GM12872 (cell line): ENCODE measurements around the gene CRIP1.
A peak's percentile ranks its signal among the peaks of the same experiment; 100 is the strongest.

Source experiments
- TF ChIP-seq, protein P1 (sequence below): IDR thresholded peaks from 3 replicates; pipeline ENCODE4 v1.5.1; 2011; ENCODE audit warnings: low read depth, mild to moderate bottlenecking, low read length, moderate library complexity; ENCODE audit not compliant: insufficient read depth

CRIP1 gene

DNA sequence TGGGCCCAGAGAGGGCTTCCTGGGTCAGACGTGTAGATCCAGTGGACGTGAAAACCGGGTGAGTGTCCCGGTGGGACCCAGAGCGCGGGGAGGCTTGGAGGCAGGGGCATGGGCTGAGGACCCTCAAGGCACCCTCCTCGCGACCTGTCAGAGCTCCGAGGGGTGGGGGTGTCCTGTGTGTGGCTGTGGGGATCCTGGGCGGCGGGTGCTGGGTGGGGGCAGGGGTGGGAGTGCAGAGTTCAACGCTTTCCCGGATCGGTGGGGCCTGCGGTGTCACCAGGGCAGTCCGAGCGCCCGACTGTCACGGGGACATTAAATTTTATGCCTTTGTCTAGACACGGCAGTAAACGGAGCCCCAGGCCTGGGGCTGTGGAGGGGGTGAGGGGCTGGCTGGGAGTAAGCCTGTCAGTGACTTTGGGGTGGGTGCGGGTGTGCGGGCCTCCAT, 40.7 kb downstream of the CRIP1 start:
- TF ChIP-seq, protein P1, sequence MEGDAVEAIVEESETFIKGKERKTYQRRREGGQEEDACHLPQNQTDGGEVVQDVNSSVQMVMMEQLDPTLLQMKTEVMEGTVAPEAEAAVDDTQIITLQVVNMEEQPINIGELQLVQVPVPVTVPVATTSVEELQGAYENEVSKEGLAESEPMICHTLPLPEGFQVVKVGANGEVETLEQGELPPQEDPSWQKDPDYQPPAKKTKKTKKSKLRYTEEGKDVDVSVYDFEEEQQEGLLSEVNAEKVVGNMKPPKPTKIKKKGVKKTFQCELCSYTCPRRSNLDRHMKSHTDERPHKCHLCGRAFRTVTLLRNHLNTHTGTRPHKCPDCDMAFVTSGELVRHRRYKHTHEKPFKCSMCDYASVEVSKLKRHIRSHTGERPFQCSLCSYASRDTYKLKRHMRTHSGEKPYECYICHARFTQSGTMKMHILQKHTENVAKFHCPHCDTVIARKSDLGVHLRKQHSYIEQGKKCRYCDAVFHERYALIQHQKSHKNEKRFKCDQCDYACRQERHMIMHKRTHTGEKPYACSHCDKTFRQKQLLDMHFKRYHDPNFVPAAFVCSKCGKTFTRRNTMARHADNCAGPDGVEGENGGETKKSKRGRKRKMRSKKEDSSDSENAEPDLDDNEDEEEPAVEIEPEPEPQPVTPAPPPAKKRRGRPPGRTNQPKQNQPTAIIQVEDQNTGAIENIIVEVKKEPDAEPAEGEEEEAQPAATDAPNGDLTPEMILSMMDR: no peak

DNA sequence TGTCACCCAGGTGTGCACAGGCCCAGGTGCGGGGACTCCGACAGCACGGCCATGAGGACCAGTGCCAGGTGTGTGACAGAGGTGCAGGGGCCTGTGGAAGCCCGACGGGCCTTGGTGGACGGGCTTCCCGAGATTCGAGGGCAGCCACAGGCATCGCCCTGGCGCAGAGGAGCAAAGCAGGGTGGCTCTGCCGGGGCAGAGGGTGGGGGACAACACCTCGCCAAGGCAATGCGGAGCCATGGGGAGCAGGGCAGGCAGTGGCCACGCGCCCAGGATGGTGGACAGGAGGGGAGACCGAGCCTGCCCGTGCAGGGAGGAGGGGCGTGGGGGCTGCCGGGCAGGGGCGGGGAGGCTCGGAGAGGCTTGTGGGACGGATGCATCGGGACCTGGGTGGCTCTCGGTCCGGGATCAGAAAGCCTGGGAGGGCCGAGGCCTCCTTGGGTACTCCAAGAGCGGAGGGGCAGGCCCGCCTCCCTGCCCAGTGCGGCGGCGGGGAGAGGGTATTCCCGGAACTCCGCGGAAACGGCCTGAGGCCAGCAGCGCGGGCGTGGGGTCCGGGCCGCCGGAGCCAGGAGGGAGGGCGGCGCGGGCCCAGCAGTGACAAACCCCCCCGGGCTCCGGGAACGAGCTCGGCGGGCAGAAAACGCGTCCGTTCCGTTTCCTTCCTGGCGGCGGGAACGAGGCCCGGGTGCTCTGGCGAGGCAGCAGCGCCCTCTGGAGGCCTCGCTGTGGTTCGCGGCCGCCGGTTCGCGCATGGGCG, 41.3 kb downstream of the CRIP1 start:
- TF ChIP-seq, protein P1: peak; percentile 85

DNA sequence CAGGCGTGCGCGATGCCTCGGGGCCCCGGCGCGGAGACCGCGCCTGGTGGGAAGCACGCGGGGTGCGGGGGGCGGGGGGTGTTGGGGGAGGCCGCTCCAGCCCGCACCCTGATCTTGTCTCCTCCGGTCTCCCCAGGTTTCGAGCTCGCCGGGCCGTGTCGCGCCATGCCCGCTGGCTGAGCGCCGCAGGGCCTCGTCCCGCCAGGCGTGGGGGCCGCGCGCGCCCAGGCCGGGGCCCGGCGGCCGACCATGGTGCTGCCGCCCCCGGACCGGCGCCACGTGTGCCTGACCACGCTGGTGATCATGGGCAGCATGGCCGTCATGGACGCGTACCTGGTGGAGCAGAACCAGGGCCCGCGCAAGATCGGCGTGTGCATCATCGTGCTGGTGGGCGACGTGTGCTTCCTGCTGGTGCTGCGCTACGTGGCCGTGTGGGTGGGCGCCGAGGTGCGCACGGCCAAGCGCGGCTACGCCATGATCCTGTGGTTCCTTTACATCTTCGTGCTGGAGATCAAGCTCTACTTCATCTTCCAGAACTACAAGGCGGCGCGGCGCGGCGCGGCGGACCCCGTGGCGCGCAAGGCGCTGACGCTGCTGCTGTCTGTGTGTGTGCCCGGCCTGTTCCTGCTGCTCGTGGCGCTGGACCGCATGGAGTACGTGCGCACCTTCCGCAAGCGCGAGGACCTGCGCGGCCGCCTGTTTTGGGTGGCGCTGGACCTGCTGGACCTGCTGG, 42.1 kb downstream of the CRIP1 start:
- TF ChIP-seq, protein P1: no peak

DNA sequence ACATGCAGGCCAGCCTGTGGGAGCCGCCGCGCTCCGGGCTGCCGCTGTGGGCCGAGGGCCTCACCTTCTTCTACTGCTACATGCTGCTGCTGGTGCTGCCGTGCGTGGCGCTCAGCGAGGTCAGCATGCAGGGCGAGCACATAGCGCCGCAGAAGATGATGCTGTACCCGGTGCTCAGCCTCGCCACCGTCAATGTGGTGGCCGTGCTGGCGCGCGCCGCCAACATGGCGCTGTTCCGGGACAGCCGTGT, 42.6 kb downstream of the CRIP1 start:
- TF ChIP-seq, protein P1: no peak

DNA sequence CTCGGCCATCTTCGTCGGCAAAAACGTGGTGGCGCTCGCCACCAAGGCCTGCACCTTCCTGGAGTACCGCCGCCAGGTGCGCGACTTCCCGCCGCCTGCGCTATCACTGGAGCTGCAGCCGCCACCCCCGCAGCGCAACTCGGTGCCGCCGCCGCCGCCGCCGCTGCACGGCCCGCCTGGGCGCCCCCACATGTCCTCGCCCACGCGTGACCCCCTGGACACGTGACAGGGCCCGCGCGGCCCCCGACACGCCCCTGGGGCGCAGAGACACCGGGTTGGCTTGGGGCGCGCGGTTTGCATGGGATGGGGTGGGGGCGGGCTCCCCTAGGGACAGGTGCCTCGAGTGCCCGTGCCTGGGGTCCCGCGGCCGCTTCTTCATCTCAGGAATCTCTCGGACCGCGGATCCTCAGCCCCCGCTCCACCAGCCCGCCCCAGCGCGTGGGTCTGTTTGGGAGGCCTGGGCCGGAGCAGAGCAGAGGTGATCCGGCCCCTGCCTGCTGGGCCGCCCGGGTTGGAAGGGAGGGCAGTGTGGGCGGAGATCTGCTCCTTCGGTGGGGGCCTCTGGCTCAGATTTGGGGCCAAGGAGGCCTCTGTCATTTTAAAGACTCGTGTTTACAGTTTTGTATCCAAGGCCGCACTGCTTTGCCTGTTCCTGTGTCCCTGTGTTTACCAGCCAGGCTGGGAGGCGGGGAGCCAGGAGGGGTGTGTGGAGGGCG, 43.0 kb downstream of the CRIP1 start:
- TF ChIP-seq, protein P1: no peak

DNA sequence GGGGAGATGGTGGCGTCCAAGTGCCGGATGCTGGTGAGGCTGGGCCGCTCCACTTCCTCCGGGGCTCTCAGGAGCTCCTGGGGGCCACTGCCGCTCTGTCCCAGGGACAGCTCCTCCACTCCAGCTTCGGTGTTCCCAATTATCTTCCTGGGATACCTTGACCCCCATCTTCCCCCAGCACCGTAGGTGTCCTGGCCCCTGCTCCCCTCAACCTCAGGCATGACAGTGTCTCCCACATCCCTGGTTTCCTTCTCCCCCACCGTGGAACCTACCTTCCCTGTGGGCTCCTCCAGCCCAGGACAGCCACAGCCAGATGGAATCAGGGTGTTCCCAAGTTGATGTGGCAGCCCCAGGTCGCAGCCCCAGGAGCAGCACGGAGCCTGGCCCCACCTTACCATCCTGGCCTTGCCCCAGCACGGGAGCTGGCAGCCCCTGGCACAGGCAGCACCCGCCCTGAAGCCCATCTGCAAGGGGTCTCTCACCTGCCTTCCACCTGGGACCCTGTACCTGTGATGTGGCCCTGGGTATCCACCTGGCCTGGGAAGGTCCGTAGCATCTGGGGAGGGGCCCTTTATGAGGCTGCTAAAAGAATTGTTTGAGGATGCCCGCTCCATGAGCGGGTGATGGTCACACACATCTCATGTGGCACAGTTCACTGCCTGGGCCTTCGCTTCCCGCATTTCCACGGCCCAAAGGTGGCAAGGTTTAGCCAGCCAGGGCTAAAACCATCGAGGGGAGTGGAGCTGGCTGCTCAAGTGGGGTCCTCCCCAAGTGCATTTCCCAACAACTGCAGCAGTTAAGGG, 43.8 kb downstream of the CRIP1 start:
- TF ChIP-seq, protein P1: no peak
